HCT116 (cell line): ENCODE data around the gene WASF2. TPM values are rescaled to one million over a fixed set of nuclear protein-coding genes. Genes with fewer than 3 reads are reported as not detected.

Experiments used
- ATAC-seq: fragments of 200-7000 bp; cut with Tn5 transposase; 2 replicates; pipeline ENCODE4 v1.9.1; 2020; ENCODE audit warnings: mild to moderate bottlenecking, moderate library complexity
- BruUV-seq: library from RNA; stranded (reverse); fragments of 400-500 nt; replicated peaks from 2 replicates; lab custom pipeline; 2021; lab: Mats Ljungman, UMichigan
- CTCF ChIA-PET: fragments of 300-600 bp; sonication (Branson Sonifier 250); formaldehyde crosslinking; loops from one replicate; lab custom pipeline; 2021; ENCODE audit warnings: antibody characterized with exemption; lab: Charles Lee
- POLR2A ChIA-PET: fragments of 300-600, 350-600 bp; sonication (Branson Sonifier 250); formaldehyde crosslinking; loops from one replicate; lab custom pipeline; 2021; ENCODE audit warnings: antibody characterized with exemption; lab: Charles Lee
- RAD21 ChIA-PET, 2 experiments: fragments of 300-600 bp; sonication (Branson Sonifier 250); formaldehyde crosslinking; loops; one replicate each; lab custom pipeline; 2023; ENCODE audit warnings: low total read pairs in 2 of 2; ENCODE audit not compliant: uncharacterized antibody in 2 of 2, unreplicated experiment in 2 of 2, low non-redundant PET in 1 of 2; lab: Charles Lee
- DNase-seq: peaks from one replicate; pipeline ENCODE4 v3.0.0-alpha.2; 2010; ENCODE audit warnings: low read depth, low spot score
- H2AFZ ChIP-seq: fragments of 200-600 bp; shearing (Covaris generic), sonication (generic); 2 replicates; pipeline ENCODE4 v1.6.1; 2017; ENCODE audit warnings: low read depth, mixed run types, mixed read lengths, antibody characterized with exemption, low read length; ENCODE audit not compliant: poor library complexity, severe bottlenecking
- H3K27ac ChIP-seq: 2 replicates; pipeline ENCODE4 v1.5.1; 2012; ENCODE audit warnings: low read depth, low read length
- H3K27me3 ChIP-seq: fragments of 200-600 bp; sonication (generic); 2 replicates; pipeline ENCODE4 v1.6.1; 2016; ENCODE audit warnings: mixed run types, low read length, mixed read lengths; ENCODE audit not compliant: insufficient read depth
- H3K36me3 ChIP-seq, 2 experiments: fragments of 200-500 bp in 1 of 2; fragments of 200-600 bp in 1 of 2; sonication (Bioruptor generic) in 1 of 2; sonication (generic) in 1 of 2; 2 replicates each; pipeline versions ENCODE4 v1.5.1 to v1.6.1; 2014 to 2016; ENCODE audit warnings: low read length in 2 of 2, inconsistent platforms in 1 of 2, mixed read lengths in 1 of 2, mixed run types in 1 of 2; ENCODE audit not compliant: insufficient read depth in 2 of 2, control insufficient read depth in 1 of 2
- H3K4me1 ChIP-seq, 2 experiments: fragments of 200-600 bp in 1 of 2; sonication (generic) in 1 of 2; 2 replicates each; pipeline versions ENCODE4 v1.5.1 to v1.6.1; 2012 to 2017; ENCODE audit warnings: low read length in 2 of 2, inconsistent platforms in 1 of 2, mild to moderate bottlenecking in 1 of 2, mixed read lengths in 1 of 2, mixed run types in 1 of 2, moderate library complexity in 1 of 2; ENCODE audit not compliant: insufficient read depth in 2 of 2, control insufficient read depth in 1 of 2
- H3K4me2 ChIP-seq: fragments of 200-600 bp; sonication (generic); 2 replicates; pipeline ENCODE4 v1.6.1; 2017; ENCODE audit warnings: mixed run types, low read length, mixed read lengths
- H3K4me3 ChIP-seq, 2 experiments: fragments of 200-600 bp in 1 of 2; sonication (generic) in 1 of 2; replicated peaks in 1 of 2; 2 replicates each; pipeline ENCODE4 v1.5.1; 2011 to 2016; ENCODE audit warnings: low read length in 2 of 2, control low read depth in 1 of 2, low read depth in 1 of 2, mild to moderate bottlenecking in 1 of 2, mixed read lengths in 1 of 2, mixed run types in 1 of 2
- H3K79me2 ChIP-seq: fragments of 200-600 bp; sonication (generic); 2 replicates; pipeline ENCODE4 v1.6.1; 2017; ENCODE audit warnings: mild to moderate bottlenecking, mixed run types, low read length, moderate library complexity, mixed read lengths; ENCODE audit not compliant: insufficient read depth
- H3K9ac ChIP-seq: fragments of 200-600 bp; sonication (generic); 2 replicates; pipeline ENCODE4 v1.6.1; 2016; ENCODE audit warnings: low read length, mixed read lengths
- H3K9me2 ChIP-seq: fragments of 200-600 bp; sonication (generic), shearing (Covaris generic); 2 replicates; pipeline ENCODE4 v1.6.1; 2017; ENCODE audit warnings: mixed run types, mild to moderate bottlenecking, moderate library complexity; ENCODE audit not compliant: insufficient read depth
- H3K9me3 ChIP-seq, 2 experiments: fragments of 200-500 bp in 1 of 2; fragments of 200-600 bp in 1 of 2; sonication (Bioruptor generic) in 1 of 2; sonication (generic) in 1 of 2; 2 replicates each; pipeline ENCODE4 v1.6.1; 2014 to 2017; ENCODE audit warnings: low read length in 2 of 2, mixed read lengths in 2 of 2, inconsistent platforms in 1 of 2, low read depth in 1 of 2, mild to moderate bottlenecking in 1 of 2, mixed run types in 1 of 2, moderate library complexity in 1 of 2; ENCODE audit not compliant: control insufficient read depth in 1 of 2, insufficient read depth in 1 of 2
- H4K20me1 ChIP-seq: fragments of 200-600 bp; sonication (generic), shearing (Covaris generic); 2 replicates; pipeline ENCODE4 v1.6.1; 2017; ENCODE audit warnings: mixed run types, mild to moderate bottlenecking, moderate library complexity; ENCODE audit not compliant: insufficient read depth
- CBX3 ChIP-seq: IDR thresholded peaks from 2 replicates; pipeline ENCODE4 v1.6.1; 2012; ENCODE audit warnings: low read depth
- CTCF ChIP-seq, 3 experiments: fragments of 200-600 bp in 1 of 3; sonication (generic) in 1 of 3; IDR thresholded peaks in 2 of 3; conservative IDR thresholded peaks in 1 of 3; 2 replicates each; pipeline ENCODE4 v1.5.1; 2012 to 2017; ENCODE audit warnings: low read depth in 2 of 3, low read length in 2 of 3, antibody characterized with exemption in 1 of 3, borderline replicate concordance in 1 of 3, control low read depth in 1 of 3, mild to moderate bottlenecking in 1 of 3, mixed read lengths in 1 of 3, mixed run types in 1 of 3, moderate library complexity in 1 of 3; ENCODE audit not compliant: insufficient read depth in 1 of 3
- FOSL1 ChIP-seq: IDR thresholded peaks from 2 replicates; pipeline ENCODE4 v1.6.1; 2012; ENCODE audit warnings: low read depth
- JUND ChIP-seq: IDR thresholded peaks from 2 replicates; pipeline ENCODE4 v1.6.1; 2012
- RAD21 ChIP-seq: IDR thresholded peaks from 2 replicates; pipeline ENCODE4 v1.6.1; 2012; ENCODE audit warnings: low read depth, mild to moderate bottlenecking
- SP1 ChIP-seq: IDR thresholded peaks from 2 replicates; pipeline ENCODE4 v1.6.1; 2012; ENCODE audit warnings: low read depth
- TCF7L2 ChIP-seq: IDR thresholded peaks from 2 replicates; pipeline ENCODE4 v1.7.0; 2011; ENCODE audit warnings: borderline replicate concordance, inconsistent platforms; ENCODE audit not compliant: insufficient read depth, insufficient read length; ENCODE audit errors: extremely low read depth
- YY1 ChIP-seq: IDR thresholded peaks from 2 replicates; pipeline ENCODE4 v1.6.1; 2011; ENCODE audit warnings: low read length, low read depth, moderate library complexity, mild to moderate bottlenecking; ENCODE audit not compliant: insufficient replicate concordance; ENCODE audit errors: extremely low read depth
- intact Hi-C: fragments of 100-400 bp; cut with micrococcal nuclease; formaldehyde crosslinking; loops from 2 replicates; pipeline ENCODE4 v1.10.0; 2022
- total RNA-seq: library from RNA; stranded (reverse); gene quantifications from one replicate; pipeline ENCODE4 v1.2.1, GENCODE V29; 2021; ENCODE audit not compliant: unreplicated experiment
- TF ChIP-seq, protein P1 (sequence below): IDR thresholded peaks from 2 replicates; pipeline ENCODE4 v1.6.1; 2011; ENCODE audit warnings: mild to moderate bottlenecking, low read length, moderate library complexity; ENCODE audit not compliant: insufficient replicate concordance; ENCODE audit errors: extremely low read depth
- TF ChIP-seq, protein P2 (sequence below): IDR thresholded peaks from 2 replicates; pipeline ENCODE4 v1.6.1; 2012

WASF2 gene
- total RNA-seq, 1 experiment from 2014 or later = 111 TPM

- Histone ChIP-seq H2AFZ (no peak overlapping the region), H3K79me2 (peaks cover 25% of the 10 kb centered on the region), H3K27ac (peak overlapping the region; percentile 43; the same call in 1 of the 2 replicates), H3K9me2 (no peaks in the 10 kb centered on the region), H3K27me3 (no peaks in the 10 kb centered on the region), H3K4me1 (peaks cover 17 to 40% of the 10 kb centered on the region in 2 experiments), H3K4me2 (peak overlapping the region; percentile 6; the same call in 1 of the 2 replicates), H3K36me3 (peaks cover 0 to 12% of the 10 kb centered on the region in 2 experiments; a peak in 1 of 4 replicates), H3K9ac (no peak overlapping the region), H3K9me3 (no peaks in the 10 kb centered on the region), H3K4me3 (no peak overlapping the region), H4K20me1 (no peaks in the 10 kb centered on the region)
- POLR2A ChIA-PET = interaction anchor here (0.6 kb wide), 1 partner anchor 162 kb away, joined by 3 read pairs; no protein-coding TSS in a partner anchor
- RAD21 ChIA-PET = interaction anchor here (0.7 to 1.8 kb wide), 10 partner anchors 20 to 99 kb away, joined by 3 to 6 read pairs (median 3); no protein-coding TSS in a partner anchor
- BruUV-seq = no TSS peak
- ATAC-seq (peak; percentile 49), DNase-seq (peak; percentile 68)
- CTCF ChIA-PET = interaction anchor here (0.6 to 4.2 kb wide), 19 partner anchors 13 to 351 kb away, joined by 3 to 65 read pairs (median 5); partner anchors contain the start of genes CD164L2 and WASF2
- intact Hi-C loops = loop anchor here (2.0 to 5.0 kb wide), 2 partner anchors 211 to 267 kb away; no protein-coding TSS in a partner anchor
- TF ChIP-seq, protein P1, sequence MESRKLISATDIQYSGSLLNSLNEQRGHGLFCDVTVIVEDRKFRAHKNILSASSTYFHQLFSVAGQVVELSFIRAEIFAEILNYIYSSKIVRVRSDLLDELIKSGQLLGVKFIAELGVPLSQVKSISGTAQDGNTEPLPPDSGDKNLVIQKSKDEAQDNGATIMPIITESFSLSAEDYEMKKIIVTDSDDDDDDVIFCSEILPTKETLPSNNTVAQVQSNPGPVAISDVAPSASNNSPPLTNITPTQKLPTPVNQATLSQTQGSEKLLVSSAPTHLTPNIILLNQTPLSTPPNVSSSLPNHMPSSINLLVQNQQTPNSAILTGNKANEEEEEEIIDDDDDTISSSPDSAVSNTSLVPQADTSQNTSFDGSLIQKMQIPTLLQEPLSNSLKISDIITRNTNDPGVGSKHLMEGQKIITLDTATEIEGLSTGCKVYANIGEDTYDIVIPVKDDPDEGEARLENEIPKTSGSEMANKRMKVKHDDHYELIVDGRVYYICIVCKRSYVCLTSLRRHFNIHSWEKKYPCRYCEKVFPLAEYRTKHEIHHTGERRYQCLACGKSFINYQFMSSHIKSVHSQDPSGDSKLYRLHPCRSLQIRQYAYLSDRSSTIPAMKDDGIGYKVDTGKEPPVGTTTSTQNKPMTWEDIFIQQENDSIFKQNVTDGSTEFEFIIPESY = no peak
- TF ChIP-seq CBX3 = no peak
- TF ChIP-seq, protein P2, sequence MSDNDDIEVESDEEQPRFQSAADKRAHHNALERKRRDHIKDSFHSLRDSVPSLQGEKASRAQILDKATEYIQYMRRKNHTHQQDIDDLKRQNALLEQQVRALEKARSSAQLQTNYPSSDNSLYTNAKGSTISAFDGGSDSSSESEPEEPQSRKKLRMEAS = no peak
- TF ChIP-seq YY1 = peak; percentile 36
- peak; percentile 97 for TF ChIP-seq RAD21
- TF ChIP-seq CTCF (IDR thresholded peaks at IDR 0.05 in 2 of 3, conservative IDR thresholded peaks at IDR 0.05 in 1 of 3; ENCODE audit: borderline replicate concordance in 1 of 3, insufficient read depth in 1 of 3, low read depth in 2 of 3, low read length in 2 of 3) = peak; percentile 97 to 98 (median 97)
- no peak for TF ChIP-seq SP1
- no peak for TF ChIP-seq FOSL1
- no peak for TF ChIP-seq TCF7L2
- TF ChIP-seq JUND = no peak
Measured at GRCh38 chr1:27395441-27396195, 94.3 kb downstream of the WASF2 start.
